ENCODE data around the gene MAST4. TPM values are rescaled to one million over a fixed set of nuclear protein-coding genes. Genes with fewer than 3 reads are reported as not detected.

The MAST4 gene
- polyA plus RNA-seq, 1 experiment = 11.6 TPM

- Histone ChIP-seq H3K9me3 (ENCODE audit: control insufficient read depth, insufficient read depth, low read length) (no peaks in the 10 kb centered on the region), H3K4me3 (ENCODE audit: low read depth, low read length) (no peak overlapping the region), H3K27me3 (ENCODE audit: control insufficient read depth, insufficient read depth, low read length) (peaks cover 4% of the 10 kb centered on the region), H3K27ac (ENCODE audit: low read depth, low read length) (no peak overlapping the region)
- no peak for TF ChIP-seq CTCF (IDR thresholded peaks at IDR 0.05; ENCODE audit: low read depth, low read length)
- no peak for DNase-seq (ENCODE audit: low read depth, low spot score)
- CTCF ChIA-PET = interaction anchor here (0.8 to 2.3 kb wide), 5 partner anchors 30 to 1038 kb away, joined by 3 to 5 read pairs (median 4); no protein-coding TSS in a partner anchor
- POLR2A ChIA-PET = no interaction called here
Measured at GRCh38 chr5:67214036-67214435, 617.8 kb downstream of the MAST4 start.

GRCh38 chr5:67214707-67215447 lies 618.7 kb downstream of the MAST4 start:
- CTCF ChIA-PET = interaction anchor here (0.8 to 2.3 kb wide), 5 partner anchors 29 to 1037 kb away, joined by 3 to 5 read pairs (median 4); no protein-coding TSS in a partner anchor
- POLR2A ChIA-PET = no interaction called here
- Histone ChIP-seq H3K27me3 (ENCODE audit: control insufficient read depth, insufficient read depth, low read length) (peaks cover 4% of the 10 kb centered on the region), H3K27ac (ENCODE audit: low read depth, low read length) (no peak overlapping the region), H3K4me3 (ENCODE audit: low read depth, low read length) (no peak overlapping the region), H3K9me3 (ENCODE audit: control insufficient read depth, insufficient read depth, low read length) (no peaks in the 10 kb centered on the region)
- TF ChIP-seq CTCF (IDR thresholded peaks at IDR 0.05; ENCODE audit: low read depth, low read length) = no peak
- no peak for DNase-seq (ENCODE audit: low read depth, low spot score)

GRCh38 chr5:67215519-67216471 lies 619.6 kb downstream of the MAST4 start:
- ChIA-PET CTCF (interaction anchor here (1.4 to 2.3 kb wide), 2 partner anchors 30 to 907 kb away, joined by 3 to 5 read pairs; no protein-coding TSS in a partner anchor), POLR2A (no interaction called here)
- TF ChIP-seq CTCF (IDR thresholded peaks at IDR 0.05; ENCODE audit: low read depth, low read length) = no peak
- H3K4me3 ChIP-seq (ENCODE audit: low read depth, low read length) = no peak overlapping the region
- H3K27ac ChIP-seq (ENCODE audit: low read depth, low read length) = no peak overlapping the region
- peaks cover 3% of the 10 kb centered on the region for H3K27me3 ChIP-seq (ENCODE audit: control insufficient read depth, insufficient read depth, low read length)
- H3K9me3 ChIP-seq (ENCODE audit: control insufficient read depth, insufficient read depth, low read length) = no peaks in the 10 kb centered on the region
- DNase-seq (ENCODE audit: low read depth, low spot score) = no peak

- no peak for TF ChIP-seq CTCF (IDR thresholded peaks at IDR 0.05; ENCODE audit: low read depth, low read length)
- H3K9me3 ChIP-seq (ENCODE audit: control insufficient read depth, insufficient read depth, low read length) = no peaks in the 10 kb centered on the region
- POLR2A ChIA-PET = no interaction called here
Measured at GRCh38 chr5:67216564-67216963, 620.4 kb downstream of the MAST4 start.

More at GRCh38 chr5:67216564-67216963, 620.4 kb downstream of the MAST4 start:
- no peak for DNase-seq (ENCODE audit: low read depth, low spot score)
- CTCF ChIA-PET = interaction anchor here (0.5 to 0.9 kb wide), 2 partner anchors 8 to 998 kb away, joined by 3 read pairs; no protein-coding TSS in a partner anchor
- Histone ChIP-seq H3K27ac (ENCODE audit: low read depth, low read length) (no peak overlapping the region), H3K4me3 (ENCODE audit: low read depth, low read length) (no peak overlapping the region), H3K27me3 (ENCODE audit: control insufficient read depth, insufficient read depth, low read length) (peaks cover 2% of the 10 kb centered on the region)
